Mucosa of descending colon (tissue), 3 donors: ENCODE results near the gene FRMD3. TPM values are rescaled to one million over a fixed set of nuclear protein-coding genes. Genes with fewer than 3 reads are reported as not detected.

ENCODE experiments used
- total RNA-seq, 3 donors: library from RNA; stranded (reverse); fragmentation: NEBNext Ultra II Directional in 2 of 3; extraction: Animal tissue kit (Norgen Biotek cat#: 25700) in 2 of 3; gene quantifications; one replicate each; pipeline versions ENCODE4 v1.2.1 to v1.2.4, GENCODE V29; 2021 to 2023
- donor health status: DM: no; HTN: no; CAD: no; lungs with moderate emphysema.
- donor health status: DM: no; HTN: no; CAD: no.
- donor health status: DM: no; HTN: yes; CAD: no.

FRMD3 gene
- total RNA-seq, 3 donors from 2014 or later = 12.2 to 27.4 (median 25.0) TPM

Other genes starting within 250 kb of the FRMD3 start
- gene IDNK, start 84.7 kb upstream of the FRMD3 start, total RNA-seq = 10 to 100 TPM in 1 of 3 donors, 1 to 10 TPM in 2; 6.8 to 10.6 (median 7.1) TPM
- 10 to 100 TPM; 74.3 to 100.0 (median 80.6) TPM for gene UBQLN1, start 169.6 kb upstream of the FRMD3 start, total RNA-seq